A549 (cell line): ENCODE measurements around the gene EXOC7. TPM values are rescaled to one million over a fixed set of nuclear protein-coding genes. Genes with fewer than 3 reads are reported as not detected.

Experiments
- ATAC-seq, 2 experiments: fragments of 200-7000 bp in 1 of 2; fragments of >200 bp in 1 of 2; cut with Nextera tagmentation in 1 of 2; cut with Tn5 transposase in 1 of 2; 3 replicates each; pipeline versions ENCODE4 v1.8.0 to v1.9.1; 2018 to 2020; ENCODE audit warnings: mild to moderate bottlenecking in 1 of 2, moderate library complexity in 1 of 2
- CTCF ChIA-PET: fragments of 300-600 bp; sonication (Branson Sonifier 250); formaldehyde crosslinking; extraction: SDS; loops from one replicate; lab custom pipeline; 2021; ENCODE audit warnings: antibody characterized with exemption, inconsistent platforms; lab: Yijun Ruan, JAX
- POLR2A ChIA-PET: fragments of 350-600 bp; formaldehyde crosslinking; extraction: SDS; loops from one replicate; lab custom pipeline; 2021; ENCODE audit warnings: antibody characterized with exemption, inconsistent platforms; lab: Yijun Ruan, JAX
- DNase-seq, 2 experiments: peaks; one replicate each; pipeline versions ENCODE4 v3.0.0 to v3.0.0-alpha.2; 2011 to 2016; ENCODE audit warnings: low read depth in 1 of 2, low spot score in 1 of 2
- FAIRE-seq: peaks from 2 replicates; lab custom pipeline; 2011; peaks lifted over from hg19 to GRCh38; lab: Jason Lieb, UNC
- H3K27ac ChIP-seq, 2 experiments: fragments of >200 bp; sonication (Bioruptor Twin); formaldehyde crosslinking; 3 replicates each; pipeline ENCODE4 v1.5.1; 2016 to 2017
- H3K4me1 ChIP-seq: fragments of >200 bp; sonication (Bioruptor Twin); formaldehyde crosslinking; 3 replicates; pipeline ENCODE4 v1.6.1; 2016
- H3K4me2 ChIP-seq: fragments of >200 bp; sonication (Bioruptor Twin); formaldehyde crosslinking; 3 replicates; pipeline ENCODE4 v1.6.1; 2016
- H3K4me3 ChIP-seq: fragments of >200 bp; sonication (Bioruptor Twin); formaldehyde crosslinking; 3 replicates; pipeline ENCODE4 v1.5.1; 2016
- H3K9me3 ChIP-seq: fragments of >200 bp; sonication (Bioruptor Twin); formaldehyde crosslinking; 3 replicates; pipeline ENCODE4 v1.6.1; 2016
- BHLHE40 ChIP-seq: IDR thresholded peaks from 2 replicates; pipeline ENCODE4 v1.6.1; 2012; ENCODE audit warnings: low read depth, low read length, inconsistent platforms
- CBX2 ChIP-seq: fragments of 200-600 bp; sonication (generic); IDR thresholded peaks from 2 replicates; pipeline ENCODE4 v1.6.1; 2016; ENCODE audit warnings: low read depth, mild to moderate bottlenecking, borderline replicate concordance
- CBX8 ChIP-seq: fragments of 200-600 bp; sonication (generic); IDR thresholded peaks from 2 replicates; pipeline ENCODE4 v1.6.1; 2016
- CHD4 ChIP-seq: fragments of 200-600 bp; sonication (generic); IDR thresholded peaks from 2 replicates; pipeline ENCODE4 v1.6.1; 2016; ENCODE audit warnings: antibody characterized with exemption, mild to moderate bottlenecking, borderline replicate concordance
- E2F6 ChIP-seq: IDR thresholded peaks from 2 replicates; pipeline ENCODE4 v1.6.1; 2012; ENCODE audit warnings: low read depth, borderline replicate concordance
- ELK1 ChIP-seq: fragments of 150-350 bp; IDR thresholded peaks from 2 replicates; pipeline ENCODE4 v1.6.1; 2014; ENCODE audit warnings: low read depth, mild to moderate bottlenecking, low read length
- EP300 ChIP-seq, 2 experiments: fragments of >200 bp; sonication (Bioruptor Twin); formaldehyde crosslinking; IDR thresholded peaks; 2 replicates in 1 of 2; 3 replicates in 1 of 2; pipeline ENCODE4 v1.6.1; 2016 to 2017
- FOSB ChIP-seq: fragments of 250-450 bp; sonication (Bioruptor Pico); IDR thresholded peaks from 2 replicates; pipeline ENCODE4 v1.5.0; 2020; ENCODE audit warnings: mild to moderate bottlenecking, moderate library complexity
- FOSL2 ChIP-seq, 2 experiments: fragments of 450-650 bp in 1 of 2; fragments of >200 bp in 1 of 2; sonication (Bioruptor Twin) in 1 of 2; formaldehyde crosslinking; IDR thresholded peaks; 2 replicates each; pipeline versions ENCODE4 v1.5.0 to v1.6.1; 2016 to 2020; ENCODE audit warnings: mild to moderate bottlenecking in 1 of 2, moderate library complexity in 1 of 2
- GATA3 ChIP-seq: IDR thresholded peaks from 2 replicates; pipeline ENCODE4 v1.6.1; 2012; ENCODE audit warnings: borderline replicate concordance
- HES2 ChIP-seq: fragments of >200 bp; sonication (Bioruptor Twin); formaldehyde crosslinking; IDR thresholded peaks from 2 replicates; pipeline ENCODE4 v1.6.1; 2016
- HOXA7 ChIP-seq: fragments of 250-450 bp; sonication (Bioruptor Pico); IDR thresholded peaks from 2 replicates; pipeline ENCODE4 v1.5.0; 2020; ENCODE audit warnings: mild to moderate bottlenecking, moderate library complexity
- HOXB13 ChIP-seq: fragments of 250-450 bp; sonication (Bioruptor Pico); IDR thresholded peaks from 2 replicates; pipeline ENCODE4 v1.5.0; 2020; ENCODE audit warnings: low read depth, mild to moderate bottlenecking, moderate library complexity
- KDM1A ChIP-seq: fragments of 200-600 bp; sonication (generic); IDR thresholded peaks from 2 replicates; pipeline ENCODE4 v1.6.1; 2016; ENCODE audit warnings: low read depth, mild to moderate bottlenecking
- KDM5A ChIP-seq: fragments of 200-600 bp; sonication (generic); IDR thresholded peaks from 2 replicates; pipeline ENCODE4 v1.6.1; 2016; ENCODE audit warnings: antibody characterized with exemption, mild to moderate bottlenecking
- NR3C1 ChIP-seq: fragments of >200 bp; sonication (Bioruptor Twin); formaldehyde crosslinking; IDR thresholded peaks from 3 replicates; pipeline ENCODE4 v1.6.1; 2017
- PHF8 ChIP-seq: fragments of 200-600 bp; sonication (generic); IDR thresholded peaks from 2 replicates; pipeline ENCODE4 v1.6.1; 2016; ENCODE audit warnings: low read depth, mild to moderate bottlenecking, antibody characterized with exemption, moderate library complexity, borderline replicate concordance
- POLR2AphosphoS2 ChIP-seq: conservative IDR thresholded peaks from 2 replicates; pipeline ENCODE4 v1.6.1; 2012; ENCODE audit warnings: low read length, improper control_type of control experiment, inconsistent platforms
- SMC3 ChIP-seq: fragments of >200 bp; sonication (Bioruptor Twin); formaldehyde crosslinking; IDR thresholded peaks from 3 replicates; pipeline ENCODE4 v1.6.1; 2018; ENCODE audit warnings: inconsistent platforms
- ZFP36 ChIP-seq: fragments of 450-650 bp; IDR thresholded peaks from 2 replicates; pipeline ENCODE4 v1.6.1; 2014; ENCODE audit warnings: borderline replicate concordance; ENCODE audit not compliant: partially characterized antibody
- ZSCAN20 ChIP-seq: fragments of 250-450 bp; sonication (Bioruptor Pico); IDR thresholded peaks from 2 replicates; pipeline ENCODE4 v1.8.0; 2022; ENCODE audit warnings: mild to moderate bottlenecking, moderate library complexity
- WGBS: methylation state at CpG from one replicate; pipeline ENCODE4 v1.1.6; 2017; ENCODE audit errors: missing lambda C conversion rate; 5-methylcytosine and 5-hydroxymethylcytosine counted together
- polyA plus RNA-seq, 4 experiments: library from polyadenylated mRNA; depleted of rRNA in 3 of 4; stranded (reverse); fragments of >200 nt; fragmentation: RNase III in 1 of 4; extraction: RNeasy Plus Mini Kit Qiagen cat#74134 plus additional on column Dnase treatment in 1 of 4; gene quantifications; 2 replicates in 3 of 4; 3 replicates in 1 of 4; pipeline ENCODE4 v1.2.3, GENCODE V29; 2011 to 2017
- TF ChIP-seq, protein P1 (sequence below): fragments of >200 bp; sonication (Bioruptor Twin); formaldehyde crosslinking; IDR thresholded peaks from 3 replicates; pipeline ENCODE4 v1.6.1; 2016
- TF ChIP-seq, protein P2 (sequence below): fragments of 450-650 bp; IDR thresholded peaks from 2 replicates; pipeline ENCODE4 v1.6.1; 2014; ENCODE audit warnings: antibody characterized with exemption
- TF ChIP-seq, protein P3 (sequence below): fragments of >200 bp; sonication (Bioruptor Twin); formaldehyde crosslinking; IDR thresholded peaks from 3 replicates; pipeline ENCODE4 v1.5.1; 2016

EXOC7 gene
- polyA plus RNA-seq, 2 of the 4 experiments (the other 2 are of a cell fraction): 64.5 to 72.3 TPM

- ChIA-PET CTCF (interaction anchor here (1.1 to 1.6 kb wide), 3 partner anchors 10 to 196 kb away, joined by 4 to 6 read pairs (median 5); no protein-coding TSS in a partner anchor), POLR2A (no interaction called here)
- no peak overlapping the region for H3K27ac ChIP-seq
- FAIRE-seq (no peak), DNase-seq (no peak), ATAC-seq (no peak)
- no peaks in the 10 kb centered on the region for H3K4me1 ChIP-seq
- no peaks in the 10 kb centered on the region for H3K9me3 ChIP-seq
- TF ChIP-seq E2F6 (no peak), ELK1 (no peak), ZFP36 (no peak), FOSB (no peak), GATA3 (no peak), HES2 (no peak)
- TF ChIP-seq, protein P1, sequence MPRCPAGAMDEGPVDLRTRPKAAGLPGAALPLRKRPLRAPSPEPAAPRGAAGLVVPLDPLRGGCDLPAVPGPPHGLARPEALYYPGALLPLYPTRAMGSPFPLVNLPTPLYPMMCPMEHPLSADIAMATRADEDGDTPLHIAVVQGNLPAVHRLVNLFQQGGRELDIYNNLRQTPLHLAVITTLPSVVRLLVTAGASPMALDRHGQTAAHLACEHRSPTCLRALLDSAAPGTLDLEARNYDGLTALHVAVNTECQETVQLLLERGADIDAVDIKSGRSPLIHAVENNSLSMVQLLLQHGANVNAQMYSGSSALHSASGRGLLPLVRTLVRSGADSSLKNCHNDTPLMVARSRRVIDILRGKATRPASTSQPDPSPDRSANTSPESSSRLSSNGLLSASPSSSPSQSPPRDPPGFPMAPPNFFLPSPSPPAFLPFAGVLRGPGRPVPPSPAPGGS: no peak
- H3K4me2 ChIP-seq: no peak overlapping the region
- H3K4me3 ChIP-seq: no peak overlapping the region
- 90% methylated on average over 13 of the region's 15 CpGs for WGBS
Measured at GRCh38 chr17:76083536-76084182, 19.9 kb downstream of the EXOC7 start.

DNA sequence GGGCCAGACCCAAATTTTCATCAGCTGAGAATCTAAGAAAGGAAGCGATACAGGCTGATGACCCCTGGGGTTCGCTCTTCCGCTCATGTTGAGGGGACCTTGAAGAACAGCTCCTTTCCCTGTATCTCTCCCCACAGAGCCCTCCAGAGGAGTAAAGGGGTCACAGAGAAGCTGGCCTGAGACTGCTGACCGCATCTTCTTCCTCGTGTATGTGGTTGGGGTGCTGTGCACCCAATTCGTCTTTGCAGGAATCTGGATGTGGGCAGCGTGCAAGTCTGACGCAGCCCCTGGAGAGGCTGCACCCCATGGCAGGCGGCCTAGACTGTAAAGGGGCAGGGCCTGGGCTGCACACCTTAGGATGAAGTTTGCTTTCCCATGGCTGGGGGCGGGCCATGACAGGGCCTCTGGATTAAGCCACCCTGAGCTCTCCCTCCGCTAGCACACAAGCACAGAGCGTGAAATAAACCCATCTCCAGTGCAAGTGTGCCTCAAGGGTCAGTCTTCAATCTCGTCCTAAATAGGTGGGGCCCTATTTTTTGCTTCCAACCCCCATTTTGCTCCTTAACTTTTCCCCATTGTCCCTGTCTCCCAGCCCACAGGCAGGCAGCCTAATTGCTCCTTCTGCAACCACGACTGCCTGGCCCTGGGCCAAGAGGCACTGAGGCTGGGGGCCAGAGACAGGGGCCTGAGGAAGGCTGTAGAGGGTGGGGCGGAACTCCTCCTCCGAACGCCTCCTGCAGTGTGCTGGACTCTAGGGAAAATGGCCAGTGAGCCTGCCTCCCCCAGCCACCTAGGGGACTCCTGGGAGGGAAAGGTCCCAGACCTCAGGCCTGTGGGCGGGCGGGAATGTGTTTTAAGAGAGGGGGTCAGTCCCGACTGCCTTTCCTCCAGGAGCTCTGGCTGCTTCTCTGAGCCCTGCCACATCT is 21.0 kb downstream of the EXOC7 start:
- POLR2A ChIA-PET: no interaction called here
- no peak for FAIRE-seq
- WGBS: 84% methylated on average over 20 of the region's 20 CpGs

More for the DNA sequence above, 21.0 kb downstream of the EXOC7 start:
- Histone ChIP-seq H3K9me3 (no peaks in the 10 kb centered on the region), H3K27ac (no peak overlapping the region), H3K4me2 (no peak overlapping the region), H3K4me3 (no peak overlapping the region), H3K4me1 (no peaks in the 10 kb centered on the region)
- no peak for TF ChIP-seq CBX2
- TF ChIP-seq POLR2AphosphoS2: no peak
- TF ChIP-seq, protein P2, sequence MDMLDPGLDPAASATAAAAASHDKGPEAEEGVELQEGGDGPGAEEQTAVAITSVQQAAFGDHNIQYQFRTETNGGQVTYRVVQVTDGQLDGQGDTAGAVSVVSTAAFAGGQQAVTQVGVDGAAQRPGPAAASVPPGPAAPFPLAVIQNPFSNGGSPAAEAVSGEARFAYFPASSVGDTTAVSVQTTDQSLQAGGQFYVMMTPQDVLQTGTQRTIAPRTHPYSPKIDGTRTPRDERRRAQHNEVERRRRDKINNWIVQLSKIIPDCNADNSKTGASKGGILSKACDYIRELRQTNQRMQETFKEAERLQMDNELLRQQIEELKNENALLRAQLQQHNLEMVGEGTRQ: no peak
- TF ChIP-seq CBX8: no peak
- TF ChIP-seq, protein P3, sequence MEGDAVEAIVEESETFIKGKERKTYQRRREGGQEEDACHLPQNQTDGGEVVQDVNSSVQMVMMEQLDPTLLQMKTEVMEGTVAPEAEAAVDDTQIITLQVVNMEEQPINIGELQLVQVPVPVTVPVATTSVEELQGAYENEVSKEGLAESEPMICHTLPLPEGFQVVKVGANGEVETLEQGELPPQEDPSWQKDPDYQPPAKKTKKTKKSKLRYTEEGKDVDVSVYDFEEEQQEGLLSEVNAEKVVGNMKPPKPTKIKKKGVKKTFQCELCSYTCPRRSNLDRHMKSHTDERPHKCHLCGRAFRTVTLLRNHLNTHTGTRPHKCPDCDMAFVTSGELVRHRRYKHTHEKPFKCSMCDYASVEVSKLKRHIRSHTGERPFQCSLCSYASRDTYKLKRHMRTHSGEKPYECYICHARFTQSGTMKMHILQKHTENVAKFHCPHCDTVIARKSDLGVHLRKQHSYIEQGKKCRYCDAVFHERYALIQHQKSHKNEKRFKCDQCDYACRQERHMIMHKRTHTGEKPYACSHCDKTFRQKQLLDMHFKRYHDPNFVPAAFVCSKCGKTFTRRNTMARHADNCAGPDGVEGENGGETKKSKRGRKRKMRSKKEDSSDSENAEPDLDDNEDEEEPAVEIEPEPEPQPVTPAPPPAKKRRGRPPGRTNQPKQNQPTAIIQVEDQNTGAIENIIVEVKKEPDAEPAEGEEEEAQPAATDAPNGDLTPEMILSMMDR: no peak
- TF ChIP-seq ELK1: no peak
- TF ChIP-seq EP300 (IDR thresholded peaks at IDR 0.05): no peak
- no peak for TF ChIP-seq FOSL2 (IDR thresholded peaks at IDR 0.05)
- TF ChIP-seq FOSL2 (CRISPR knock-in tag; IDR thresholded peaks at IDR 0.05): no peak
- no peak for TF ChIP-seq BHLHE40
- no peak for TF ChIP-seq E2F6
- no peak for TF ChIP-seq HOXB13 (CRISPR knock-in tag)
- TF ChIP-seq CHD4: no peak
- no peak for TF ChIP-seq SMC3
- no peak for TF ChIP-seq KDM1A
- no peak for TF ChIP-seq NR3C1
- TF ChIP-seq ZSCAN20: no peak
- TF ChIP-seq PHF8: no peak
- no peak for TF ChIP-seq HOXA7
- no peak for TF ChIP-seq KDM5A
- DNase-seq: no peak
- ATAC-seq: no peak
- CTCF ChIA-PET: interaction anchor here (1.4 to 1.6 kb wide), 2 partner anchors 73 to 197 kb away, joined by 3 to 6 read pairs; no protein-coding TSS in a partner anchor
